HG03097 (cell line): ENCODE data around the gene SCAPER.

Experiments used
- ATAC-seq: cut with Tn5 transposase; IDR thresholded peaks from one replicate; pipeline ENCODE4 v1.9.1; 2021; ENCODE audit not compliant: unreplicated experiment, low FRiP score

The SCAPER gene, protein sequence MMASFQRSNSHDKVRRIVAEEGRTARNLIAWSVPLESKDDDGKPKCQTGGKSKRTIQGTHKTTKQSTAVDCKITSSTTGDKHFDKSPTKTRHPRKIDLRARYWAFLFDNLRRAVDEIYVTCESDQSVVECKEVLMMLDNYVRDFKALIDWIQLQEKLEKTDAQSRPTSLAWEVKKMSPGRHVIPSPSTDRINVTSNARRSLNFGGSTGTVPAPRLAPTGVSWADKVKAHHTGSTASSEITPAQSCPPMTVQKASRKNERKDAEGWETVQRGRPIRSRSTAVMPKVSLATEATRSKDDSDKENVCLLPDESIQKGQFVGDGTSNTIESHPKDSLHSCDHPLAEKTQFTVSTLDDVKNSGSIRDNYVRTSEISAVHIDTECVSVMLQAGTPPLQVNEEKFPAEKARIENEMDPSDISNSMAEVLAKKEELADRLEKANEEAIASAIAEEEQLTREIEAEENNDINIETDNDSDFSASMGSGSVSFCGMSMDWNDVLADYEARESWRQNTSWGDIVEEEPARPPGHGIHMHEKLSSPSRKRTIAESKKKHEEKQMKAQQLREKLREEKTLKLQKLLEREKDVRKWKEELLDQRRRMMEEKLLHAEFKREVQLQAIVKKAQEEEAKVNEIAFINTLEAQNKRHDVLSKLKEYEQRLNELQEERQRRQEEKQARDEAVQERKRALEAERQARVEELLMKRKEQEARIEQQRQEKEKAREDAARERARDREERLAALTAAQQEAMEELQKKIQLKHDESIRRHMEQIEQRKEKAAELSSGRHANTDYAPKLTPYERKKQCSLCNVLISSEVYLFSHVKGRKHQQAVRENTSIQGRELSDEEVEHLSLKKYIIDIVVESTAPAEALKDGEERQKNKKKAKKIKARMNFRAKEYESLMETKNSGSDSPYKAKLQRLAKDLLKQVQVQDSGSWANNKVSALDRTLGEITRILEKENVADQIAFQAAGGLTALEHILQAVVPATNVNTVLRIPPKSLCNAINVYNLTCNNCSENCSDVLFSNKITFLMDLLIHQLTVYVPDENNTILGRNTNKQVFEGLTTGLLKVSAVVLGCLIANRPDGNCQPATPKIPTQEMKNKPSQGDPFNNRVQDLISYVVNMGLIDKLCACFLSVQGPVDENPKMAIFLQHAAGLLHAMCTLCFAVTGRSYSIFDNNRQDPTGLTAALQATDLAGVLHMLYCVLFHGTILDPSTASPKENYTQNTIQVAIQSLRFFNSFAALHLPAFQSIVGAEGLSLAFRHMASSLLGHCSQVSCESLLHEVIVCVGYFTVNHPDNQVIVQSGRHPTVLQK (N-terminal part only)

DNA sequence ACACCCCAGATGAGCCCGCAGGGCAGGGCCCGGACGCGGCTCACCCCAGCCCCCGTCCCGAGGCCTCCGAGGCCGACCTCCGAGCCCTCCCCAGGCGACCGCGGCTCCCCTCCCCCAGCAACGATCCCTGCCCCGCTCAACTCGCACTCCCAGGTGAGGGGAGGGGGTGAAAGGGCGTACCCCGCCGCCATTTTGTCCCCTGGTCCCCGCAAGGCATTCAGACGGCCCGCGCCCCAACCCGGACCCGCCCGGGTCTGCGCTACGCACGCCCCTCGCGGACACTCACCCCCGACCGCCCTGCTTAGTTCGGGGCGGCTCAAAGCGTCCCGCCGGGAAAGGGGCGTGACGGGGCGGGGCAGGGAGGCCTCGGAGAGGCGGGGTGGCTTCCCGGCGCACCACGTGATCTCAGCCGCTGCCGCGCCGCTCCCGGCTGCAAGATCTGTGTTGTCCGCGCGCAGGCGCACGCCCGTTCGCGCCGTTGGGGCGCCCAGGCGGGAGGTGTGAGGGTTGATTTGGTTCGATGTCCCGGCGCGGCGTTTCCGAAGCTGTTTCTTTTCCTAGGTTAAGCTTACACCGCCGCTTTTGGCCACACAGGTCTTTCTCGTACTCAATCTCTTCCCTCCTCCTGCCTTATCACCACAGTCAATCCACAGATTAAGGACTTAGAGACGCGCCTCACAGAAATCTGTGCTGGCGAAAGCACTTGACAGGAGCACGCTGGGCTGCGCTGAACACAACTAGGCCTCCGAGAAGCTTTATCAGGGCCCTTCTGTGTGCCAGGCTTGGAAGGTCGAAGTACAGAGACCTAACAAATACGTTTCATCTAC, at the start of gene SCAPER:
SCAPER (minus strand) TSS at position 328 of the 827 bp plus-strand sequence. CDS start 21,523 bp downstream, outside the sequence.
- ATAC-seq = peak; percentile 71

DNA sequence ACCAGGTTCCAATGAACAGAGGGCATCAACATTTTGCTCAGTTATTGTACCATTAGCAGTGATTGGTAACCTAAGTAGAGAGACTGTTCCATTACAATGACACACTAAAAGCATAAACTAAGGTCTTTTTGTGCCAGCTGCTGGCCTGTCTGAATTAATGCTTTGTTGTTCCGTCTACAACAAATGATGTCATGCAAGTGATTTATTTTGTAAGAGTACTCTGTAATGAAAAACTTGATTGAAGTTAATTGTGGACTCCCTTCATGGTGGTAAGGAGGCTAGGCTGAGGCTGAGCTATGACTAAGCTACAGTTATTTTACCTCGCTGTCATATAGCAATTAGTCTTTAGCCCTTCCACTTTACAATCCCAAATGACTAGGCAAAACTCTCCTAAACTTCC, 49.6 kb upstream of the SCAPER start:
- ATAC-seq = no peak

DNA sequence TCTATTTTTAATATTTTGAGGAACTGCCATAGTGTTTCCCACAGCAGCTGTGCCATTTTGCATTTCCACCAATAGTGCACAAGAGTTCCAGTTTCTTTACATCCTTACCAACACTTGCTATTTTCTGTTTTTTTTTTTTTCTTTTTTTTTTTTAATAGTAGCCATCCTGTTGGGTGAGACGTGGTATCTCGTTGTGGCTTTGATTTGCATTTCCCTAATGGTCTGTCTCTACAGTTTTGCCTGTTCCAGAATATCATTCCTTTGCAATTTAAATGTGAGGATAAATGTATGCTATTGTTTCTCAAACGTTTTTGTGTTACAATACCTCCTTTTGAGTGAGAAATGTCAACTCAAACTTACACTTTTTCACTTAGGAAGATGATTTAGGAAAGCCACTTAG, 48.8 kb upstream of the SCAPER start:
- no peak for ATAC-seq

DNA sequence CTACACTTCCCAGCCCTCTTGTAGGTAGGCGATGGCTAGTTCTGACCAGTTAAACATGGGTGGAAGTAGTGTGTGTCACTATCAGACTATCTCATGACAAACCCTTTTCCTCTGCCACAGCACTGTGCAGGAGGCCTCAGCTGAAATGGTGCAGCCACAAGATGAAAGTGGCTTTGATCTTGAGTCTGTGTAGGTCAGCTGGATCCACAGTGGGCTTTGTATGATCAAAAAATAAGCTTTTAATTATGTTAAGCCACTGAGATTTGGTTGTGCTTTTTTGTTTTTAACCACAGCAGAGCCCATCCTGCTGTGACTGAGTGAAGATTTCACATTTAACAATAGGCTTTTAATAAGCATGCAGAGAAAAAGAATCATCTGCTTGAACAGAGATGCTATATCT, 46.1 kb upstream of the SCAPER start:
- ATAC-seq = no peak

DNA sequence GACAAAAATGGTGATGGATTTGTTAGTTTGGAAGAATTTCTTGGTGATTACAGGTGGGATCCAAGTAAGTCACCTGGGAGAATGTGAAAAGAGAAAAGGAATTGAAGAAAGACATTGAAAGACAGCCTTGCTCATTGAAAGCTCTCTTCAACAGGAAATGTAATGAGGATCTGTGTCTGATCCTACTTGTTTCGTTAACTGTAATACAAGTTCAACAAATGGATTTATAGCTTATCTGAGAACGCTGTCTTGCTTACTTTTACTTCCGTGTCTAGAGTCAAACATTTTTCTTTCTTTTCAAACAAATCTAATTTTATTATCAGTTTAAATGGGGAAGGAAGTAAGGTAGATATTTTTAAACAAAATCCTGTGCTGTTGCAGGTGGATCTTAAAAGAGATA, 42.3 kb upstream of the SCAPER start:
- no peak for ATAC-seq

DNA sequence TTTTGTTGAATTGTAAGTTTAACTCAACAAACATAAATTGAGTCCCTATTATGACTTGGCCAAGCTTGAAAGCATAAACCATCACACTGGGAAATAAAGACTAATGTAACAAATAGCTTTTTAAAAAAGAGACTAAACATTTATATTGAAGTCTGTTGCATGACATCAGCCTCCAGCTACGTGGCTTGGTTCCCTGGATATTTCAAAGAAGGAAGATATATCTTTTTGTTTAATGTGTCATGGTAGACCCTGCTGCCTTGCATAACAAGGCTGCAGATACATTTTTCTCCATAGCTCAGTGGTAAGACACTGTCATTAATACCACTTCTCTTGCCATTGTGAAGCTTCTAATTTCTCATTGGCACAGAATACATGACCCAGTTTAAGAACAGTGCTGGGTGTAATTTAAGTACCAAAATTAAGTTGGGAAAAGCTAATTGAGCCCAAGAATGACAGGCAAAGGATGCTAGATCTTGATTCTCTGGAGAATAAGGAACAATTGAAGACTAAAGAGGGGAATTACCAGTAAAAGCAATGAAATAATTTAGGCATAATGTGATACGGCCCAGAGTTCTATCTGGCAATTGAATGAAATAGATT, 40.5 kb upstream of the SCAPER start:
- ATAC-seq = no peak

DNA sequence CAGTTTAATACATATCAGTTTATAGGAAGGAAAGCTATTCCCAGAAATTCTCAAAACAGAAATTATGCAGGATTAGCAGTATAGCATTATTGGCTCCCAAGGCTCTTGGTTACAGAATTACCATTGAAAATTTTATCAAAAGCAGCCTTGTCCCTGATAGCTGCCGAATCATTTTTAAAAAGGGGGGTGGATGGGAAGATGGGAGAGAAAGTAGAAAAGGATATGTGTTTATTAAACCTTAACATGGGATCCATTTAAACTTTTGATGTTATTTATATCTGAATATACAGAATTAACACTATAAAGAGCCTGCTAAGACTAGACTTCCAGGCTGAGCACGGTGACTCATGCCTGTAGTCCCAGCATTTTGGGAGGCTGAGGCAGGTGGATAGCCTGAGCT, 37.2 kb upstream of the SCAPER start:
- no peak for ATAC-seq

DNA sequence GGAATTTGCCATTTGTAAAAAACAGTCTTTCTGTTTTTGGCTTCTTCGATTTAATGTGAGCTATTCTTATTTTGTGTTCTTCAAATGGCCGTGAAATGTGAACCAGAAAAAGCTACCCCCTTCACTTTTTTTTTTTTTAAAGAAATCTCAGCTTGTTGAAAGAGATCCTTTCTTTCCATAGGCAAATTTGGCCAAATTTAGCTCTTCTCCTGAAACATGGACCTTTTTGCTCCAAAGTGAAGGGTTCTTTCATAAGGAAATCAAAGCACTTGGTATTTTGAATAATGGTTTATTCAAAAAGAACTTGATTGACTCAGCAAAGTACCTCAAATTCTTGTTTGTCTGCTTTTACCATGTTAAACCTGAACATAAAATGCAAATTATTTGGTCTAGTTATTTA, 36.5 kb upstream of the SCAPER start:
- no peak for ATAC-seq

DNA sequence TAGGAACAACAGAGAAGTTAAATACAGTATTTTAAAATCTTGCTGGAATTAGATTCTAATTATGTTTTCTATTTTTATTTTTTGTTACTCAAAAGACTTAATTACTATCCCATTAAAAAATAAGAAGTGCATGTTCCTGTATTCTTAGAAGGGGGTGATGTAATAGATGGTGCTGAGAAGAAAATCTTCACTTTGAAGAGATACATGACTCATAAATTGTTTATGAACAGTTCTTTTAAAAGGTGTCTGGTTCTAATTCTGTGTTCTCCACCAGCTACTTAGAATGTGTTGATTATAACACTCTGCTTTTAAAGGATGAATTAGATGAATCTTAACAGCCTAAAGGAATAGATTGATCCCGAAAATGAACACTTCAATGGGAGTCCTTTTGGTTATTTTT, 34.6 kb upstream of the SCAPER start:
- no peak for ATAC-seq

DNA sequence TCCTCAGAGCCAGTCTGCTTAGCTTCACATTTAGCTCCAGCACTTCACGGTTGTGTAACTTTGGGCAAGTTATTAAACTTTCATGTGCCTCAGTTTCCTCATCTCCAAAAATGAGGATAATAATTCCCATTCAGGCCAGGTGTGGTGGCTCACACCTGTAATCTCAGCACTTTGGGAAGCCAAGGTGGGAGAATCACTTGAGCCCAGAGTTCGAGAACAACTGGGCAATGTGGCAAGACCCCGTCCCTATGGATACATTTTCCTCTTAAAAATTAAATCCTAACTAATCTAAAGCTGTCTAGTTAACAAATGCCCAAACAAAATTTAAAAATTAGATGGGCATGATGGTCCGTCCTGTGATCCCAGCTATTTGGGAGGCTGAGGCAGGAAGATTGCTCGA, 33.6 kb upstream of the SCAPER start:
- no peak for ATAC-seq

DNA sequence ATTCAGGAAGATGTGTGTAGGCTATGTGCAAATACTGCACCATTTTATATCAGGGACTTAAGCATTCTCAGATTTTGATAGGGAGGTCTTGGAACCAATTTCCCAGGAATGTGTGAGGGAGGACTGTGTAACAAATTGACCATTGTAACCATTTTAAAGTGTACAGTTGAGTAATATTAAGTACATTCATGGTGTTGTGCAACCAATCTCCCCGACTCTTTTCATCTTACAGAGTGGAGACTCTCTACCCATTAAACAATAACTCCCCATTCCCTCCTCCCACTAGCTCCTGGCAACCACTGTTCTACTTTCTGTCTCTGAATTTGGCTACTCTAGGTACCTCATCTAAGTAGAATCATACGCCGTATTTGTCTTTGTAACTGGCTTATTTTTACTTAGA, 31.5 kb upstream of the SCAPER start:
- ATAC-seq = no peak

DNA sequence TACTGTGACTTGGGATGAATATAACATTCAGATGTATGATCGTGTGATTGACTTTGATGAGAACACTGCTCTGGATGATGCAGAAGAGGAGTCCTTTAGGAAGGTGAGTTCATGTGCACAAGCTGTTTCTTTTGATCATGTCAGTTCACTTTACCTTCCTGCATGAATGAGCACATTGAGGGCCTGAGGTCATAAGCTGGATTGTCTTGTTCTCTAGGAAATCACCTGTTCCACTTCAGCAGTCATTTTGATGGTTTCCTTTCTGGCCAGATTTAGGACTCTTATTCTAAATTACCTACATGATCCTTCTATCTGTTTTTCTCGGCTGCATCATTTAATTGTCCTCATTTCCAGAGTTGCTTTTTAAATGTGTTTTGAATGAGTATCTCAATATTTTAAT, 30.5 kb upstream of the SCAPER start:
- no peak for ATAC-seq

DNA sequence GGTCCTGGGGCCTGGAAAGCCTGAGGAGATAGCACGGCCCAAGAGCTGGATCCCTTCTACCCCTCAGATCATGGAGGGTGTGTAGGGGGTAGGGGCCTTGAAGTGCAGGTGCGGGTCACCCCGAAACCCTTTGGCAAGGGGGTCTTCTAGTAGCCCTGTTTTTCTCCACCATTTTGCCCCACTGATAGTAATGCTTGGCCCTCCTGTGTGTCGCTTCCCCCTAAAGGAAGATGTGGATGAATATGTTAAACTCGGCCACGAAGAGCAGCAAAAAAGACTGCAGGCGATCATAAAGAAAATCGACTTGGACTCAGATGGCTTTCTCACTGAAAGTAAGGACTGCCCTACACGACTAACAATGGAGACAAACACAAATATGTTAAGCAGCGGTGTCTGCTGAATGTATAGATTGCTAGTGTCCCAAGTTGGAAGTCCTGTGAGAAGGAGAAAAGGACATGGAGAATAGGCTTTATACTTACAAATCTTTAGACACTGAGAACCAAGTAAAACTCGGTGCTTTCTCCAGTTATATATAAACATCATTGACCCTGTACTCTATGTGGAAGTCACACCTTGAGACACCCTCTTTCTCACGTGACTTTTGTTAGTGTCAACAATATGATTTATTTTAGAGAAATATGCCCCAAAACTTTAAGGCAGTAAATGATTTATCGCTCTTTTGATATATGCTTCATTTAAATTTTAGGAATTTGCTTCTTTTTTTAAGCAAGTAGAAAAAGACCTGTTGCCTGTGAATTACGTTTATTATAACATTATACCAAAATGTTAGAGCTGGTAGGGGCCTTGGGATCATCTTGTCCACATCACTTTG, 27.2 kb upstream of the SCAPER start:
- no peak for ATAC-seq

DNA sequence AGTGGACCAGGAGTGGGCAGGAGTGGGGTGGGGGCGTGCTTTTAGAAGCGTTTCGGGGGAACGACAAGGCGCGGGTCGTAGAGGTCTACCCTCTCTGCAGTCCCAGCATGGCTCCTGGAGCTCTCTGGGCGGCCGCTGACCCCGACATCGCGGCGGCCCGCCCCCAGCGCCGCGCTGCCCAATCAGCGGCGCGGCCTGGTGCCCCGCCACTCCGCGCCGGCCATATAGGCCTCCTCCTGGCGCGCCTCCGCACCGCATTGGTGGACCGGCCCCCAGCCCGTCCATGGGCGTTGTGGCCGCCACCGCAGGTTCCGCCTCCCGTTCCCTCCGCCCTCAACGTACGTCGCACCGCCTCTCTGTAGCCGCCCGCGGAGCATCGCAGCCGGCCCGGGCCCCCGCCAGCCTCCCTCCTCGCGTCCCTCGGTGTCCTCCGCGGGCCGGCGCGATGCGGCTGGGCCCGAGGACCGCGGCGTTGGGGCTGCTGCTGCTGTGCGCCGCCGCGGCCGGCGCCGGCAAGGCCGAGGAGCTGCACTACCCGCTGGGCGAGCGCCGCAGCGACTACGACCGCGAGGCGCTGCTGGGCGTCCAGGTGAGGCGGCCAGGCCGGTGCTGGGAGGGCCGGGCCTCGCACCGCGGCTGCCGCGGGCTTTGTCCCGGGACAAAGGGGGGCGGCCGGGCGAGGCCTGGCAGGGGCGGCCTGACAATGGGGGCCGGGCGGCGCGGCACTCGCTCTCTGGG, 26.4 kb upstream of the SCAPER start, which contains the start of gene RCN2:
RCN2 (plus strand) TSS at position 353 of the 738 bp plus-strand sequence; CDS start at position 446, 93 bp downstream.
- ATAC-seq = peak; percentile 98

DNA sequence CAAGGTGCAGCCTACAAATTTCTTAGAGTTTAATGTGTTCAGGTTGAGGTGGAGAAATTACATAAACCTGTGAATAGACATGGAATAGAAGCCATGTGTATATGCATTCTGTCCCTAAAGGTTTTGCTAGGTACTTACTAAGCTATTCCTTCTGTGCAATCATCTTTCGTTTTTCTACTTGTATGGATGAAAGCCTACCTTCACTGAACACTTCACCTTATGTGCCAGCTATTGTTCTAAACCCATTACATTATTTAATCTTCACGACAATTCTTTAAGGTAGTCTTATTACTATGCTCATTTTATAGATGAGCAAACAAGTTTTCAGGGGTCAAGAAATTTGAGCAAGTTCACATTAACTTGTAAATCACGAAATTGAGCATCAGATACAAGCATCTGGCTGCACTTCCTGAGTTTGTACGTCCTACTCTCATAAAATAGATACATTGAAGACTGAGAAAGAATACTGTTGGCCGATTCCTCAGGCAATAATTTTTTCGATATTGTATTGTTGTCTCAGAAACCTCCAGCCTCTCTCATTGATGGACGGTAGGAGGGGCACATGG, 25.8 kb upstream of the SCAPER start:
- no peak for ATAC-seq

DNA sequence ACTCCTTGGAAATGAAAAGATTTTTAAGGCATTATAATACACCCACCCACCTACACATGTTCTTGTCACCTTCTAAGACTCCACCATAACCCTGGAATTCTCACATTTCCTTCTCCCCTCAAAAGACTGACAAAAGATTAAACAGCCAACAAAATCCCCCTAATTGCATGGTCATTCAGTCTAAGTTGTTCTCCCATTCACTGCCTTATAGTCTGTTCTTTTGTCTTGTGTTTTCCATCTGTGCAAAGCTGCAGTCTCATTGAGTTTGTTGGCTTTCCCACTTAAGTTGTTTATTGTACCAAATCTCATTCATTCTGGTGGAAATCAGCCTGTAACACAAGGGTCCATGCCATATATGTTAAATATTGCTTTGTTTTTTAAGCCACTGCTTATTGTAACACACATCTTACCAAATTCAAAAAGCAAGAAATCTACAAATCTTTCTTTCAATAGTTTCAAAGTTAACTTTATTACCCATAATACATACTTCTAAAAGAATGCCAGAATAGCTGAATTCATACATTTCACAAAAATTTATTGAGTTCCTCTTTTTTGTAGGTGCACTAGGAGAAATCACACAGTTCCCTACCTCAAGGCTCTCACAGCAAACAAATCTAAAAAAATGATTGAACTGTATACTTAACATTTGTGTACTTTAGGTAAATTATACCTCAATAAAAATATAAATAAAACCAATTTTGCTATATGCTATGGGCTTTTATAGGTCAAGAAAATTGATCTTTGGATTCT, 24.0 kb upstream of the SCAPER start:
- no peak for ATAC-seq

DNA sequence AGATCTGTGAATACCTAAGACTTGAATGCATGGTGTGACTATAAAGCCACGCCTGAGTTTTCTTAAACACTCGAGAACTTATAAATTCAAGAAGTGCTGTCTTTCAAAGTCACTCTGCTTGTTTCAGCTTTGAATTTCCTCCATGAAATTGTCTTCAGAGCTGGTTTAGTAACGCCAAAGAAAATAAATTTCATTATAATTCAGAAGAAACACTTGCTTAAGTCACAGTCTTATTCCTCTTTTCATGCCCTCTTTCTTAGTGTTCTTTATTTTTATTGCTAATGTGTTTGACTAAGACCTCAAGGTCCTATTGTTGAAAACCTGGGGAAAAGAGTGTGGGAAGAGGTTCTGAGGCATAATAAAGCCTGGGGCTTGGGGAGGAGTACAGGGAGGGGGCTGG, 23.1 kb upstream of the SCAPER start:
- ATAC-seq = no peak
